ENCODE results near the gene SLC38A3.

SLC38A3 gene

DNA sequence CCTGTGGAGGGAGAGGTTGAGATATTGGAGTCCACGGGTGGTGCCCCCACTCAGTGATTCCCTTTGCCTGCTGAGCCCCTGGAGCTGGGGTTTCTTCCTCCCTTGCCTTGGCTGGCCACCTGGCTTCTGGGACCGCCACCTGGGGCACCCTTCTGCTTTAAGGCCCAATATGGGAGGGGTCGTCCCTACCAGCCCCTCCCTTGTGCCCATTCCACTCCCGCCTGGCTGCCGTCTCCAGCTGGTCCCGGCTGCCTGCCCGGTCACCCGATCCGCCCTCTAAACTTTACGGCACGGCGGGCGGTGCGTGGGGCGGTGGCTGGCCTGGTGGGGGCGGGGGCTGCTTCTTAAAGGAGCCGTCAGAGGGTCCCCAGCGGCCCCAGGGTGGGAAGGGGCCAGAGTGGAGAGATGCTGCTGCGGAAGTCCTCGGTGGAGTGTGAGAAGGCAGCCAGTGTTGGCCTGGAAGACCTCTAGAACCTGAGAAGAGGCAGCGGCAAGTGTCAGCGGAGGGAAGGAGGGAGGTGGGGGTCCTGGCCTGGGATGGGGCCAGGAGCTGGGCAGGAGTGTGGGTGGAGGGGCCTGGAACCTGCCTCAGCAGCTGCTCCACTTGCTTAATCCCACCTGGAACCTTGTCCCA lies 62.3 kb downstream of the SLC38A3 start:
- no peak for DNase-seq (ENCODE audit: low read depth)

- no peak for DNase-seq (ENCODE audit: low read depth)
Measured at GRCh38 chr3:50268276-50268675, 63.2 kb downstream of the SLC38A3 start.

GRCh38 chr3:50268703-50269451 lies 63.8 kb downstream of the SLC38A3 start, which contains the start of gene SEMA3B:
Gene SEMA3B (plus strand): TSS chr3:50269147. CDS start chr3:50269241, 94 bp downstream.
- no peak for DNase-seq (ENCODE audit: low read depth)

GRCh38 chr3:50269460-50269859 lies 64.4 kb downstream of the SLC38A3 start:
- no peak for DNase-seq (ENCODE audit: low read depth)

DNA sequence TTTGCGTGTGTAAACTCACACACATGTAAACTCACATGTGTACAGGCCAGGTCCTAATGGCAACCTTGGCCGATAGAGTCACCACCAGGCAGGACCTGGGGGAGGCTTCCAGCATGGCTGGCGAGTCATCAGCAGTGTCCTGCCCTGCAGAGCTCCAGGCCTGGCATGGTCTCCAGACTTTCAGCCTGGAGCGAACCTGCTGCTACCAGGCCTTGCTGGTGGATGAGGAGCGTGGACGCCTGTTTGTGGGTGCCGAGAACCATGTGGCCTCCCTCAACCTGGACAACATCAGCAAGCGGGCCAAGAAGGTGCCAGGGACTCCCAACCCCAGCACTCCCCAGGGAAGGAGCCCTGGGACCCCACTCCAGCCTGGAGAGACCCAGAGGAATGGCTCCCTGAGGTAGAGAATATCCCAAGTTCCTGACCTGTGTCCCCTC lies 64.9 kb downstream of the SLC38A3 start:
- no peak for DNase-seq (ENCODE audit: low read depth)

DNA sequence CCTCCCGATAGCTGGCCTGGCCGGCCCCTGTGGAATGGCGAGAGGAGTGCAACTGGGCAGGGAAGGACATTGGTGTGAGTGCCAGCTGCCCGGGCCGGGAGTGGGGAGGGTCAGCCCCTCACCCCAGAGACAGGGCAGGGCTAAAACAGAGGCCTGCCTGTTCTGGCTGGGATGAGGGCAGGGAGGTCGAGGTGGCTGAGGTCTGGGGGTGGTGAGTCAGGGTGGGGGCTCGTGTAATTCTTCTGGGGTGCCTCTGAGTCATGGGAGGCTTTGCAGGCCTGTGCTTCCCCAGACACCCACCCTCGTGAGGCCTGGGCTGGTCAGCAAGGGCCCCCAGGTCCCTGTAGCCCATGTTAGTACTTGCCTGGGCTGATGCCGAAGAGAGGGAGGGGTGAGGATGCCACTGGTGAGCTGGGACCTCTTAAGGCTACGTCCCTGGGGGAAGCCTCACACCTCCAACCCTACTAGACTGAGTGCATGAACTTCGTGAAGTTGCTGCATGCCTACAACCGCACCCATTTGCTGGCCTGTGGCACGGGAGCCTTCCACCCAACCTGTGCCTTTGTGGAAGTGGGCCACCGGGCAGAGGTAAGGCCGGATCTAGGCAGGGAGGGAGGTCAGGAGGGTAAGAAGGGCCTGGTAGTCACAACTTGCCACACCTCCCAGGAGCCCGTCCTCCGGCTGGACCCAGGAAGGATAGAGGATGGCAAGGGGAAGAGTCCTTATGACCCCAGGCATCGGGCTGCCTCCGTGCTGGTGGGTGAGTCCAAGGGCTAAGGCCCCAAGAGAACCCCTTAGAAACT lies 65.6 kb downstream of the SLC38A3 start:
- DNase-seq (ENCODE audit: low read depth): no peak
